GM21619 (cell line): ENCODE data around the gene OR52K1.
"Not testable (repeated sequence)": the region's sequence is repeated elsewhere in the genome, so short reads cannot be mapped to it uniquely, and the experiment has no call there.

Experiments used
- ATAC-seq: cut with Tn5 transposase; IDR thresholded peaks from one replicate; pipeline ENCODE4 v1.9.1; 2021; ENCODE audit not compliant: unreplicated experiment

The OR52K1 gene

DNA sequence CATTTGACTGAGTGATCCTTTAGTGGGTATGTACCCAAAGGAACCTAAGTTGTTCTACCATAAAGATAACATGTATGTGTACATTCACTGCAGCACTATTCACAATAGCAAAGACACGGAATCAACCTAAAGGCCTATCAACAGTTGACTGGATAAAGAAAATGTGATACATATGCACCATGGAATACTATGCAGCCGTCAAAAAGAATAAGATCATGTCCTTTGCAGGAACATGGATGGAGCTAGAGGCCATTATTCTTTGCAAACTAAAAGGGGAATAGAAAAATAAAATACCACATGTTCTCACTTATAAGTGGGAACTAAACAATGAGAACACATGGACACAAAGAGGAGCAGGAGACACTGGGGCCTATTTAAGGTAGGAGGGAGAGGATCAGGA, 9.0 kb downstream of the OR52K1 start:
- not testable (repeated sequence) for ATAC-seq

DNA sequence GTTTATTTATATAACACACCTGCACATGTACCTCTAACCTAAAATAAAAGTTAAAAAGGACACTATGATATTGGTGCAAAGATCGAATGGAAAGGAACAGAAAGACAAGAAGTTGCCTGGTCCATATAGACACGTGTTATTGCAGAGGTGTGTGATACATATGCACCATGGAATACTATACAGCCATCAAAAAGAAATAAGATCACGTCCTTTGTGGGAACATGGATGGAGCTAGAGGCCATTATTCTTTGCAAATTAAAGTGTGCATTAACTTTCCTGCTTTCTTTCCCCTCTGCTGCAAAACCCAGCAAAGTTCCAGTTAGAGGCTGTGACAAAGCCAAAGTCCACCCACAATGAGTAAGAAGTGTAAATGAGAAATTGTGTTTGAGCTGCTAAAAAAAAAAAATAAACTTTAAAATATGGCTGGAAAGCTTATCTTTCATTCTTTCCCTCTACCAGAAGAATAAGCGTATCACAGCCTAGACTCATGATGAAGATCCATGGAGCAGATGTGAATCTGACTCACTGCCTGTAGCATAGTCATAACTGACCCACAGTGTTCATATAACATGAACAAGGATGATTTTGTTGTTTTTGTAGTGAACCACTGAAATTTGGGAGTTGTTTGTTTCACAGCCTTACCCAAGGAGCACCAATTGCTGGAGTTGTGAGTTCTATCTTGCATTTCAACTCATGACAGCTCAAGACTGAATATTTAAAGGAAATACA, 9.6 kb downstream of the OR52K1 start:
- no peak for ATAC-seq

DNA sequence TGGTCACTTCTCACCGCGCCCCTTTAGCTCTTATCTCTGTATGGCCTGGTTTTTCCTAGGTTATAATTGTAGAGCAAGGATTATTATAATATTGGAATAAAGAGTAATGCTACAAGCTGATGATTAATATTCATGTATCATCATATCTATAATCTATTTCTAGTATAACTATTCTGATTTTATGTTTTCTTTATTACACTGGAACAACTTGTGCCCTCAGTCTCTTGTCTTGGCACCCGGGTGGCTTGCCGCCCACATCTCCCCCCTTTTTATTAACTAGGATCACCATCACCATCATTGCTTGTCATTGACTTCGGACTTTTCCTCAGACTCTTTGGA, 11.0 kb downstream of the OR52K1 start:
- ATAC-seq = no peak

DNA sequence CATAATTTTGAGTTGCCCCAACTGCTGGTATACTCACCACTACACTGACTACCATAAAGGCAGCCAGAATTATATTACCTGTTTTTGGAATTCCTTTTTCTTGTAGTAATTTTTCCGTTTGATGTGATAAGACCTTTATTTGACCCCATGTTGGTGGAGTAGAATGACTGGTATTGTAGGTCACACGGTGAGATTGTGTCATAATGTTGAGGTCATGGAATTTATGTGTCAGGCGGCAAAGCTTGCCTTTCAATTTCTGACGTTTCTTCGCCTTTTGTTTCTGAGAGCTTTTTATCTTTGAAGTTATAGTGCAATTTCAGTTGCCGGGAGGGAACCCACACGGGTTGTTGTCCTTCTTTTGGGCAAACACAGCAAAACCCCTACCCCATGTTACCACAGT, 13.0 kb downstream of the OR52K1 start:
- no peak for ATAC-seq

DNA sequence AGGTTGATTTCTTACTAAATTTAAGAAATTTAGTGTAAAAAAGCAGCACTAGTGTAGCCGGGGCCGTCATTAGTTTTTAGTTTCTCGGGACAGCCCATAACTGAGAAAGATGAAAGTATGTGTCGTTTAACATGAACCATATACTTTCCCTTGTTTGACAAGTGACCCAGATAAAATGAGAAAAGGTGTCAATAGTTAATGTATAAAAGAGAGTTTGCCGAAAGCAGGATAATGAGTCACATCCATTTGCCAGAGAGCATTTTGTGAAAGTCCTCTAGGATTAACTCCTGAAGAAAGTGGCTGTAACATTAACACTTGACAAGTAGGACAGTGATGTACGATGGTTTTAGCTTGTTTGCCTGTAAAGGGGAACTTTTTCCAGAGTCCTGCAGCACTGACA, 13.5 kb downstream of the OR52K1 start:
- ATAC-seq = no peak

DNA sequence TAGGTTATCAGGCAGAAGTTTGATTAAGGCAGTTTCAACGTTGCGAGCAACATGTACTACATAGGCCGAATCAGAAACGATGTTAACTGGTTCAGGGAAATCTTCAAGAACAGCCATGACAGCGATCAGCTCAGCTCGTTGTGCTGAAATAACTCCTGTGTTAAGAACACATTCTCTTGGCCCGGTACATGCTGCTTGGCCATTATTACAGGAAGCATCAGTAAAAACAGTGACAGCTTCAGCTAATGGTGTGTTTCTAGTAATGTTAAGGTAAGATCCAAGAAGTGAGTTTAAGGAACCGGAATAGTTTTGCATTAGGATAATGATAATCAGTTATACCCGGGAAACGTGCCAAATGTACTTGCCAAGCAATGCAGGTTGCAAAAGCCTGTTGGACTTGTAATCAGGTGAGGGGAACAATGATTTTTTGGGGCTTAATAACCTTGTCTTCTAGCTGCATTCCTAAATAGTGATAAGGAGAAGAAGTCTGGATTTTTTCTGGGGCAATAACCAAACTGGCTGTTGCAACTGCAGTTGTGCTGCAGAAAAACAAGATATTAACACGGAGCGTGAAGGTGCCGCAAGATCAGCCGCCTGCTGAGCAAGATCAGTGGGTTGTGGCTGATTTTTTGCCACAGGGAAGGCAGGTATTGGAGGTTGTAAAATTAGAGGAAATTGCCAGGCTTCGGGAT, 14.3 kb downstream of the OR52K1 start:
- no peak for ATAC-seq

DNA sequence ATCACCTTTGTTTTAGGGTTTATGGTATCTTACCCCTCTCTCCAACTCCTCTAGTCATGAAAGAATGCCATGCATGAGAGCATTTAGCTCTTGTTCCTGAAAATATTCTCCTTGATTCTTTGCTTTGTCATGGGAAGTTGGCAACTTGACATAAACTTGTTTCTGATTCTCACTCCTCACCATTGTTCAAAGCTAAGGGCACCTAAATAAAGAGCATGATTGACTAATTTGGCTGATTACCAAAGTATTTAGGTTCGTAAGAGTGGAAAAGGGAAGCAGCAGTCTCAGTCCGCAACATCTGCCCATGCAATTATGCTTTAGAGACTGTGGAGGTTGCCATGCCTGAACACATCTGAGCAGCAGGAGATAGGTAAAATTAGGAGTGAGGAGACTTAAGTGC, 26.4 kb downstream of the OR52K1 start:
- ATAC-seq = no peak

DNA sequence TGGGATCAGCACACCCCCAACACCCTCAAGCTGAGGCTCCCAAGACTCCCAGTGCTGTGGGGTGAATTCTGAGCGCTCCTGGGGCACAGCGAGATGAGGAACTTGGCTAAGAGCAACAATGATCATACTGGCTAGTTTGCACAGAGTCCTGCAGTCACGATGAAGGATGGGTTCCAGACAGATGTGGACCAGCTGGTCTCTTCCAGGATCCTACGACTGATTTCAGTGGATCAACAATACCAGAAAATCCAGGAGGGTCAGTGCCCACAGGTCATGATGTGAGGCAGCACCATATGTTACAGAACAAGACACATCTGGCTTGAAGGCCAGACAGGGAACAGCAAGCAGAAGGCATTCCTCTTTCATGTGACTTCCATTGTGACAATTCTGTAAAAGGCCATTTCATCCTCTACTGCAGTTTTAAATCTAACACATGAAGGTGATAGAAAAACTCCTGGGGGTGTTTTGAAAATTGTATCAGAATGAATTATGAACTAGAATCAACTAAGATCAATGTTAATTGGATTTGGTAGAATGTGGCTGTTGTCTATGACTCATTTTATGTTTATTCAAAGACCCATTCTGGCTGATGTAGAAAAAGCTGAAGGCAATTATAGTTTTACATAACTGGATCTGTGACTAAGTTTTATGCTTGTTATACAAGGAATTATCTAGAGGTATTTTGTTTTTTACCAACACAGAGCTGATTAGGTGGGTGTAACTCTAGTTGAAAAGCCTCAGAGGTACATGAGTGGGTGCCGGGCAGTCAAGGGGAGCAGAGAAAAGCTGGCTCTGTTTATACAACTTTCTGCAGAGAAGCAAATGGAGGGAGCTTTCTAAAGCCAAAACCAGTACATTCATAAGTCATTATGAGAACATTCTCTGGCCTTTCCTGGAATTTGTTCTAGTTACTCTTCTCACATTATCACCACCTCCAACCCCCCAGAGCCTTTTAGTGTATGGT, 29.1 kb downstream of the OR52K1 start:
- ATAC-seq = no peak

DNA sequence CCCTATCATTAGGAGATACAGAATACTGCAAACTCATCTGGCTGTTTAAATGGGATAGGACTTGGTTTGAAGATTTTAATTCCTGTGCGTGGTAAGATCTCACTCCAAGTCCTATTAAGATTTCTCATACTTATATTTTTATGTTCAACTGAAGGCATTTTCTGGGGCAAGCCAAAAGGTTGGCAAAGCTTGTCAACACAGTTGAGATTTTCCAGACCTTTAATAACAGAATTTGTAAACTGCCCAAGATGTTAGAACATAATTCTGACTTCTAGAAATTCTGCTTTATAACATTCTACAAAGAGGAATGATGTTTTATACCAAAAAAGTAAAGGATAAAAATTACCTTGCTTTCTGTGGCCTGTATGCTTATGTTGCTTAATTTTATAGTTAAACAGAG, 31.8 kb downstream of the OR52K1 start:
- no peak for ATAC-seq

DNA sequence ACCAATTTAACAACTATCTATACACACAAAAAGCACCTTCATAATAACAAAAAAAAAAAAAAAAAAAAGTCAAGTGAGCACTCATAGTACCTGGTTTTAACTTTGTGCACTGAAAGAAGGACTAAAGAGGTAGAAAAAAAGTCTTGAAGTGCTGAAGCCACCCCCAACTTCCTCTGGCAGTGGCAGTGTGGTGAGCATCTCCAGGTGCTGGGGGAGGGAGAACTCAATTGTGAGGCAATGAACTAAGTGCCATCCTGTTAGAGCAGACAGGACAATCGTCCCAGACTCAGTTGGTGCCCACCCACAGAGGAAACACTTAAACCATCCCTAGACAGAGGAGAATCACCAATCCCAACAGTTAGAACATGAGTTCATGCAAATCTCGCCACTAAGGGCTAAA, 39.9 kb downstream of the OR52K1 start:
- no peak for ATAC-seq

DNA sequence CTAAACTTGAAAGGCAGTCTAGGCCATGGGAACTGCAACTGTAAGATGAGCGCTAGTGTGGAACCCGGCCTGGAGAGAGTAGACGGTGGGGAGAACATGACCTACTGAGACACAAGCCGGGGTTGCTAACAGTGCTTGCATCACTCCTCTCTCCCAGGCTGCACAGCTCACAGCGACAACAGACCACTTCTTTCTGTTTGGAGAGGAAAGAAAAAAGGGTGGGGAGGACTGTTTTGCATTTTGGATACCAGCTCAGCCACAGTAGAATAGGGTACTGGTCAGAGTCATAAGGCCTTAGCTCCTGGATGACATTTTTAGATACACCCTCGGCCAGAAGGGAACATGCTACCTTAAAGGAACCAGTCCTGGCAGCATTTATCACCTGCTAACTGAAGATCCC, 40.3 kb downstream of the OR52K1 start:
- ATAC-seq = no peak

DNA sequence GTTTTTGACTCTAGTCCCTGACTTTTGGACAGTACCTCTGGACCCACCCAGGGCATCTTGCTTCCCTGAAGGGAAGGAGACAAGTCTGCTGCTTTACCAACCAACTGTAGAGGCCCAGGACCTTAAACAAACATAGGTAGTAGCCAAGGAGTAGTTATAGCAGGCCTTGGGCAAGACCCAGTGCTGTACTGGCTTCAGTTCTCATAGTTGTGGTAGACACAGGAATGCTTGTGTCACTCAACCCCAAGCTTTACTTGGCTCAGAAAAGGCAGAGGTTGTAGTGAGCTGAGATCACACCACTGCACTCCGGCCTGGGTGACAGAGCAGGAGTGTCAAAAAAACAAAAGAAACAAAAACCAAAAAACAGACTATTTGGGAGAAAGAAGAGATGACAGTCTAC, 41.2 kb downstream of the OR52K1 start:
- ATAC-seq = no peak

DNA sequence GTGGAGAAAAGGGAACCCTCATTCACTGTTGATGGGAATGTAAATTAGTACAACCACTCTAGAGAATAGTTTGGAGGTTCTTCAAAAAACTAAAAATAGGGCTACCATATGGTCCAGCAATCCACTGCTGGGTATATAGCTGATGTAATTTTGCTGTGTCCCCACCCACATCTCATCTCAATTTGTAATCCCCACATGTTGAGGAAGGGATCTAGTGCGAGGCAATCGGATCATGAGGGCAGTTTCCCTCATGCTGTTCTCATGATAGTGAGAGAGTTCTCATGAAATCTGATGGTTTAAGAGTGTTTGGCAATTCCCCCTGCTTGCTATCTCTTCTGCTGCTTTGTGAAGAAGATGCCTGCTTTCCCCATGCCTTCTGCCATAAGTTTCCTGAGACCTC, 45.5 kb downstream of the OR52K1 start:
- ATAC-seq = no peak

DNA sequence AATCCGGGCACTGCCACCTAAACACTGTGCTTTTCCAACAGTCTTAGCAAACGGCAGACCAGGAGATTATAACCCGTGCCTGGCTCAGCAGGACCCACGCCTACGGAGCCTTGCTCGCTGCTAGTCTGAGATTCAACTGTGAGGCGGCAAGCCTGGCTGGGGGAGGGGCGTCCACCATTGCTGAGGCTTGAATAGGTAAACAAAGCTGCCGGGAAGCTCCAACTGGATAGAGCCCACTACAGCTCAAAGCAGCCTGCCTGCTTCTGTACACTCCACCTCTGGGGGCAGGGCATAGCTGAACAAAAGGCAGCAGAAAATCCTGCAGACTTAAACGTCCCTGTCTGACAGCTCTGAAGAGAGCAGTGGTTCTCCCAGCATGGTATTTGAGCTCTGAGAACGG, 49.2 kb downstream of the OR52K1 start:
- not testable (repeated sequence) for ATAC-seq

DNA sequence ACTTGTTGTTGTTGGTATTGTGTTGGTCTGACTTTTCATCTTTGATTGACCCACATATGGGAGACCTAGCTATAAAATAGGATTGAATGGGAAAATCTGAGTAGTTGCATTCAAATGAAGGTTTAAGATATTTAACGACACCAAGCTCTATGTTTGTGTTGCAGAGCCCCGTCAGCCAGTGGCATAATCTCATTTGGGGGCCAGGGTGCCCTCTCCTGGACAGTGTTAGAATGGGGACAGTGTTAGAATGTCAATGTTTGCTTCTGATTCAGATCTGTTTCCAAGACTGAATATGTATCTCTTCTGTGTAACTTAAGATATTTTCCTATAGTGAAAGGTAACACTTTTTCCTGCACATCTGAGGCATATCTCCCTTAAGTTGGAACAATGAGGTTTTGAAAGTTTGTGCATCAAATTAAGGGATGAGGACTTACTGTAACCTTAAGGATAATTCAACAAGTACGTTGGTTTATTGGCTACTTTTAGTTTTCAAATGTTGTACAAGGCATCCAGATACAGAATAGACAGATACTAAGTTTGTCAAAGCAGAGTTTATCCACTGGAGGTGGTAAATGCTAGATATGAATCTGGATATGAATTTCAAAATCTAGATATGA, 57.3 kb downstream of the OR52K1 start:
- ATAC-seq = peak; percentile 51

DNA sequence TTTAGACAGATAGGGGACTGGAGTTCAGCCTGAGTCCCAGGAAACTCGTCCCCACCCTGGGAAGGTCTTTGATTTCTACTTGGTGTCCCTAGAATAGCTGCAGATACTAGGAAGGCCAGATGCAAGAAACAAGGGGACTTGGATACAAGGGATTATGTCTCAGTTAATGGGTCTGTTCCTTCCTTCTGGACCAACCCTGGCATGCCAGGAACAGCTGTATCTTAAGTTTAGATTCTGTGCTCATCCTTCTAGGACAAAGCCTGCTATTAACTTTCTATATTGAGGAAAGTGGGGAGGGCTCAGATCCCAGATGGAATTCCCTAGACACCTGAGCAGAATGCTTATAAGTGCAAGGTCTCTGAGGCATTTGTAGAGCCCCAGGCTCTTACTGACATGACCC, 58.6 kb downstream of the OR52K1 start:
- ATAC-seq = no peak
